OCI-LY3 (cell line): ENCODE measurements around the gene SDHAF2.

Source experiments
- EZH2phosphoT487 ChIP-seq: fragments of 200-600 bp; shearing (Covaris generic); IDR thresholded peaks from 2 replicates; pipeline ENCODE4 v1.6.1; 2018; ENCODE audit warnings: antibody characterized with exemption, mixed run types, low read depth
- TF ChIP-seq, protein P1 (sequence below): fragments of 200-600, 300-600 bp; sonication (generic); IDR thresholded peaks from 2 replicates; pipeline ENCODE4 v1.5.1; 2014; ENCODE audit warnings: antibody characterized with exemption, low read length, low read depth

DNA sequence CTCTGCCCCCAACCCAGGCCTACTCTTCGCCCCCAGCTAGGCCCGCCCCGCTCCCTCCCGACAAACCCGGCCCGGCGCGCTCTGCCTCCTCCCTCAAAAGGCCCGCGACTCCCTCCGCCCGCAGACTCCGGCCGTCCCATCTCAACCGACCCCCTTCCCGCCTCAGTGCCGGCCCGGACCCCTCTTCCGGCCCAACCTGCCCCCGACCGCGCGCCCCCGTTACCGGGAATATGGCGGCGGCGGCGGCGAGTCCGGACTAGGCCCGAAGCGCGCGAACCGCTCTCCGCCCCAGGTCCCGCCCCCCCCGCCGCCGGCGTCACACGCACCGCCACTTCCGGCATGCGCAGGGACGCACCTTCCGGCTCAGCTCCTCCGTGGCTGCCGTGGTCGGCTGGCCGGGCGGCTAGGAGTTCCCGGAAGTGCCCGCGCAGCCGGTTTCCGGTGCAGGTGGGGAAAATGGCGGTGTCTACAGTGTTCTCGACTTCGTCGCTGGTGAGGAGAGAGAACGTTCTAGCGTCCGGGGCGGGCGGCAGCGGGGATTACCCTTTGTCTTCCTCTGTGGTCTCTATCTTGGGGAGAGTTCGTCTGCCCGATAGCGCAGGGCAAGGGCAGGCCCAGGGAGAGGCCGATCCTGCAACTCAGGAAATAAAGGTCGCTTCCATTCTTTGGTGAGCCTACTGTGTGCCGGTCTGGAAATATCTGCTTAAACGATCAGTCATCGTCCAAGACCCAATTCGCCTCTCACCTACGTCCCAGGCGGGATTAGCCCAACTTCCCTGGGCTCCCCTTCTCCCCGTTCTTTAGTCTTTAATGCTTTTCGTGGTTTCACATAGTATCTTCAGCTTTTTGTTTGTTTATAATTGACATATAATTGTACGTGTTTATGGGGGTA, at the start of gene SDHAF2, which contains the start of gene CPSF7:
- TF ChIP-seq, protein P1, sequence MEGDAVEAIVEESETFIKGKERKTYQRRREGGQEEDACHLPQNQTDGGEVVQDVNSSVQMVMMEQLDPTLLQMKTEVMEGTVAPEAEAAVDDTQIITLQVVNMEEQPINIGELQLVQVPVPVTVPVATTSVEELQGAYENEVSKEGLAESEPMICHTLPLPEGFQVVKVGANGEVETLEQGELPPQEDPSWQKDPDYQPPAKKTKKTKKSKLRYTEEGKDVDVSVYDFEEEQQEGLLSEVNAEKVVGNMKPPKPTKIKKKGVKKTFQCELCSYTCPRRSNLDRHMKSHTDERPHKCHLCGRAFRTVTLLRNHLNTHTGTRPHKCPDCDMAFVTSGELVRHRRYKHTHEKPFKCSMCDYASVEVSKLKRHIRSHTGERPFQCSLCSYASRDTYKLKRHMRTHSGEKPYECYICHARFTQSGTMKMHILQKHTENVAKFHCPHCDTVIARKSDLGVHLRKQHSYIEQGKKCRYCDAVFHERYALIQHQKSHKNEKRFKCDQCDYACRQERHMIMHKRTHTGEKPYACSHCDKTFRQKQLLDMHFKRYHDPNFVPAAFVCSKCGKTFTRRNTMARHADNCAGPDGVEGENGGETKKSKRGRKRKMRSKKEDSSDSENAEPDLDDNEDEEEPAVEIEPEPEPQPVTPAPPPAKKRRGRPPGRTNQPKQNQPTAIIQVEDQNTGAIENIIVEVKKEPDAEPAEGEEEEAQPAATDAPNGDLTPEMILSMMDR: no peak
- no peak for TF ChIP-seq EZH2phosphoT487
